Measurements from ENCODE around the gene GCFC2.

DNA sequence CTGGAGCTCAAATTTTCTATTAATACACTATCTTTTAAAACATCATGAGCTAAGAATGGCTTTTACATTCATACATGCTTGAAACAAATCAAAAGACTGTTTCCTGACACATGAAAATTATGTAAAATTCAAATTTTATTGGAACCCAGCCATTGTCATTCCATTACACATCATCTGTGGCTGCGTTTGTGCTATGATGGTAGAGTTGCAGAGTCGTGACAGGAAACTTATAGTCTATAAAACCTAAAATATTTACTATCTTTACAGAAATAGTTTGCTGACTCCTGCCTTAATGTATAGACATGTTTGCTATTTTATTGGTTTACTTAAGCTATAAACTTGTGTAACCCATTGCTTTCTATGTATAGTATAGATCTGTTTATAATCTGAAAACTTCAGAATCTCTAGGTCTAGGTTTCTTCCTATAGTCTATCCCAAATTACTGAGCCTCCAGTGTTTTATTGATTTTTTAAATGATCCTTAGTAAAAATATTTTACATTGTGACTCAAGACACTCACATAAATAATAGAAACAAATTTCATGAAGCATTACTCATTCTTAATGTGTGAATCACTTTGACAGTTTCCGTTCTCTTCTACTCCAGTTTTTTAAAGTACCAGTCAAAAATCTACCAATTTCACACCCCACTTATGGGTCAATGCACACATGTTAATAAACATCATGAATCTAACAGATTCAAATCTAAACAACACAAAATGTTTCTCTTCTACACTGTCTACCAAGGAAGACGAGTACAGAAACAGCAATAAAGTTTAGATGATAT, 90.6 kb downstream of the GCFC2 start:
- TF ChIP-seq CTCF (IDR thresholded peaks at IDR 0.05) (no peak), POLR2A (IDR thresholded peaks at IDR 0.05) (no peak)
